Stimulated activated CD8-positive, alpha-beta memory T cell treated with anti-CD3 and anti-CD28 coated beads, Interleukin-7, amount 100 ng/mL, for 1 hour (primary cell): ENCODE data around the gene SDK2.
"Not testable (repeated sequence)": the region's sequence is repeated elsewhere in the genome, so short reads cannot be mapped to it uniquely, and the experiment has no call there.

Source experiments
- DNase-seq, 2 donors: peaks; one replicate each; pipeline ENCODE4 v3.0.0-alpha.2; 2020; ENCODE audit warnings: low read depth in 2 of 2

Gene SDK2

DNA sequence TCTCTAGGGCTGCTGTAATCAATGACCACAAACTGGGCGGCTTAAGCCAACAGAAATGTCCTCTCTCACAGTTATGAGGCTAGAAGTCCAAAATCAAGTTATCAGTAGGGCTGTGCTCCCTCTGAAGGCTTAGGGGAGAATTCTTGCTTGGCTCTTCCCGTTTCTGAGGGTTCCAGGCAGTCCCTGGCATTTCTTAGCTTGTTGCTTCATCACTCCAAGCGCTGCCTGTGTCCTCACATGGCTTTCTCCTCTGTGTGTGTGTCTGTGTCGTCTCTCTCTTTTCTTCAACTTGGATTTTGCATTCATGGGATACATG, 318.8 kb downstream of the SDK2 start:
- no peak for DNase-seq

DNA sequence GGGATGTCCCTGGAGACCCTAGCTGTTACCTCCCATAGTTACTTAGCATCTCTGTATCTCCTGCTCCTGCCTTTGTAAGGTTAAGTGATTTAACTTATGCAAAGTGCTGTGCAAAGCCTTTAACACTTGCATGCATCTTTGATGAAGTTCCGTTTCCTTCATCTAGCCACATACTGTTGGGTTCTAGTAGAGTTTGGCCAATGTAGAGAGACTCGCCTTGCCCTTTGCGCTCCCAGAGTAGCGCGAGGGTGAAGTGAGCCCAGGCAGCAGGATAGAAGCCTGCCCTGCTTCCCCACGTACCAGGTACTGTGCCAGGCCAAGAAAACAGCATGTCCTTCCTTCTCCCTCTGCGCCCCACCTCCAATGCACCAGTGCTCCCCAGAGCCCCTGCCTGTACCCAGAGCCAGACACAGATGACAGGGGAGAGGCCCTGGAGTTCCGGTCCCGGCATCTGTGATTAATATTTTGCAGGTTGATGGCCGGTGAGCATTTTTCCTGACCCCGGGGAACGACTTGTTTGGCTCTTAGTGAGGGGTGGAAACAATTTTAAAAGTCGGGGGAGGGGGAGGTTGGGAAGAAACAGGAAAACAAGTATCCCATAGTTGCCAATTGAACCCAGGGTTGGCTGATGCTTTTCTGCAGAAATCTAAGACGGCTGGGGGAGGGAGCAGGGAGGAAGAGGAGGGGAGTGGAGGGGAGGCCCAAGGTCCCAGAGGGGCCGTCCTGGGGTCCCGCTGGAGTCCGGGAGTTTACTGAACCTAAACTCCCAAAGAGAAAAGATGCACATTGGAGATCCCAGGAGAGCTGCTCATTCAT, 319.3 kb downstream of the SDK2 start:
- DNase-seq, result no peak

DNA sequence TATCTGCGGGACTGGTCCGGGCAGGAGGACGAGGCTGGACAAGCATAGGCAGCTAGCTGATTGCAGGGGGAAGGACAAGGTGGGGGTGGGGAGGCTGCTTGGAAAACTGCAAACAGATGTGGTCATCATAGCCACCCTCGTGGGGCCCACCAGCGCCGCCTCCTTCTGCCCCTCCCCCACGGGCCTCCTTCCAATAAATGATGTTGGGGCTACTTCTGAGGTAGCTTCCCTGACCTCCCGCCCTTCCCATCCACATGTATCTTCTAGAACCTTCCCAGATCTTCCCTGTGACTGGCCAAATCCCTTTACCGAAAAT, 320.1 kb downstream of the SDK2 start:
- no peak for DNase-seq

DNA sequence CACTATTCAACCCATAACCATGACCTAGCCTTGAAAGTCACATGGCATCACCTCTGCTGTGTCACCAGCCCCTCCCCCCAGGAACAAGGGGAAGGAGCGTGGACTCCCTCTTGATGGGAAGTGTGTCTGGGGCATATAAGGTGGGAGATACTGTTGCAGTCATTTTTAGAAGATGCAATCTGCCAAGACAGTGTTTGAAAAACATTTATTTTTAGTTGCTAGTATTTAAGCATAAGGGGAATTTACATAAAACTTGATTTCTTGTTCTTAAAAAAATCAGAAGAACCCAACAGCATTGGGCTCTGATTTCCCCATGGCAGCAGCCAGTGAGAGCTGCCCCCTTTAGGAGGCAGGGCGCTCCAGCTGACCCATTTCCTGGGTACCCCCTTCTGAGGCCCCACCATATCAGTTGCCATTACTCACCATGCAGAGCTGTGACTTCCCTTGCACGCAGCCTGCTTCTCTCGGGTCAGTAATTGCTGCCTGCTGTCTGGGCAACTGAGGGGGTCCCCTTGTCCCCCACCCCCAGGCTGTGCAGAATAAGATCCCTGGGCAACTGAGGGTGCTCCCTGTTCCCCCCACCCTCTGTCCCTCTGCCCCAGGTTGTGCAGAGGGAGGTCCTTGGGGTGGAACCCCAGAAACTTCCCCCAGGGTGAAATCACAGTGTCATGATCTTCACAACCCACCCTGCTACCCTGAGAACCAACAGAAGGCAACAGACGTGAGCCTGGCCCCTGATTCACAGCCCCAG, 320.7 kb downstream of the SDK2 start:
- no peak for DNase-seq

DNA sequence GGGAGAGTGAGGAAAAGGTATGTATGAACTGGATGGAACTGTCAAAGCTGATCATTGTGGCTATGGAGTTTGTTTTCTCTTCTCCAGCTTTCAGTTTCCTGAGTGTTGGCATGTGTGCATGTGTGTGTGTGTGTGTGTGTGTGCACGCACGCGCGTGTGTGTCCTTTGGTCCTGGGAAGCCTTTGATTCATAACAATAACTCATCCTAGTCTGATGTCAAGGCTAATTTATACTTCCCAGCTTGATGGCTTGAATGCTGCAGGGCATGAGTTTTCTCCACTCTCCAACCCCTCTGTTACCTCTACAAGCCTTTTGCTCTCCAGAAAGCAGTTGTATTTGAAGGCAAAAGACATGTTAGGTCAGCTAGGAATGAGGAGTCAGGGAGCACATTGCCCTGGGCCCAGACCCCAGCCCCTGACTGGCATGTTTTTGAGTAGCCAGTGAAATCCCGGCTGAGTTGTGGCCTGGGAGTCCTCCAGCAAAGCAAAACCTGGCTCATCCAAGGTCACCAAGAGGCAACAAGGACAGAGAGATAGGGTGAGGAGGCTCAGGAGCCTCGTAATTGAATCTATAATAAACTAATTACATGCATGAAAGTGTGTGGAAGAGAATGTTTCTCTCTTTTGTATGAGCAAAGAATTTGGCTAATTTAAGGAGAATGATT, 323.5 kb downstream of the SDK2 start:
- no peak for DNase-seq

DNA sequence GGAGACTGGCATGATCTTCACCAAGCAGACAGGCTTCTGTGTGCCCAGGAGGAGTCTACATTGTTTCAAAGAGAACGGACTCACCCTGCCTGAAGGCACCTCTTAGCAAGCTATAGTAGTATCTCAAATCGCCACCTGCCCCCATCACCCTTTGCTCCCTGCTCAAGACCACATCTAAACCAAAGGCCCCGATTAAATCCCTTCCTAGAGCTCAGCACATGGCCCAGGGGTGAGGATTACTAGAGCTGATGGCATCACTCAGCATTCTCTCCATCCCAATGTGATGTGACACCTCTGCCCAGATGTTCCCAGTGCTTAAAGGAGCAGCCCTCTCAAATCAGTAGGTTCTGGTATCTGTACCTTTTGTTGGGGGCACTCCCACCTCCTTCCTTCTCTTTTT, 324.5 kb downstream of the SDK2 start:
- no peak for DNase-seq

DNA sequence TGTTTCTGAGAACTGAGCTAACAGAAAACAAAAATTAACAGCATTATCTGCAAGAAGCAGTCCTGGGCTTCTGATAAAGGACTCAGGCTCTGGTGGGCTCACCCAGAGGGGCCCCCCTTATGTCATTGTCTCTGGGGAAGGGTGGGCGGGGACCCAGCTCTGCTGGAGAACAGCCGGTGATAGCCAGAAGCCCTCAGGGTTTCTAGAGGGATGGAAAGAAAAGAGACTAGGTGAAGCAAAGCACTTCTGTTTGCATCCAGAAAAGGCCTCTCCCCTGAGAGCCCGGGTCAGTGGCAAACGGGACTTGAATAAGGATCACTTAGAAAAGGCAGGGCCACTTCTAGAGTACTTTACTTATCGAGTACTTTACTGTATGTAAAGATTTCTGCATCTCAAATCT, 325.4 kb downstream of the SDK2 start:
- no peak for DNase-seq

DNA sequence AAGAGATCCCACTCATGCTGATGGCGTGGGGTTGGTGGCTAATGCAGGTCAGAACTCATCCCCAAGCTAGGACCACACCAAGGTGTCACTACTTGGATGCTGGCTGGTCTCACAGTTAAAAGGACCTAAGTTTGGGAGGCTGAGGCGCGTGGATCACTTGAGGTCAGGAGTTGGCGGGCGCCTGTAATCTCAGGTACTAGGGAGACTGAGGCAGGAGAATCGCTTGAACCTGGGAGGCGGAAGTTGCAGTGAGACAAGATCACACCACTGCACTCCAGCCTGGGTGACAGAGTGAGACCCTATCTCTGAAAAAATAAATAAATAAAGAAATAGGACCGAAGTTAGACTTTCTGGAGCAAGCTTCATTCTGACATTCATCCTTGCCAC, 325.8 kb downstream of the SDK2 start:
- DNase-seq, result no peak

DNA sequence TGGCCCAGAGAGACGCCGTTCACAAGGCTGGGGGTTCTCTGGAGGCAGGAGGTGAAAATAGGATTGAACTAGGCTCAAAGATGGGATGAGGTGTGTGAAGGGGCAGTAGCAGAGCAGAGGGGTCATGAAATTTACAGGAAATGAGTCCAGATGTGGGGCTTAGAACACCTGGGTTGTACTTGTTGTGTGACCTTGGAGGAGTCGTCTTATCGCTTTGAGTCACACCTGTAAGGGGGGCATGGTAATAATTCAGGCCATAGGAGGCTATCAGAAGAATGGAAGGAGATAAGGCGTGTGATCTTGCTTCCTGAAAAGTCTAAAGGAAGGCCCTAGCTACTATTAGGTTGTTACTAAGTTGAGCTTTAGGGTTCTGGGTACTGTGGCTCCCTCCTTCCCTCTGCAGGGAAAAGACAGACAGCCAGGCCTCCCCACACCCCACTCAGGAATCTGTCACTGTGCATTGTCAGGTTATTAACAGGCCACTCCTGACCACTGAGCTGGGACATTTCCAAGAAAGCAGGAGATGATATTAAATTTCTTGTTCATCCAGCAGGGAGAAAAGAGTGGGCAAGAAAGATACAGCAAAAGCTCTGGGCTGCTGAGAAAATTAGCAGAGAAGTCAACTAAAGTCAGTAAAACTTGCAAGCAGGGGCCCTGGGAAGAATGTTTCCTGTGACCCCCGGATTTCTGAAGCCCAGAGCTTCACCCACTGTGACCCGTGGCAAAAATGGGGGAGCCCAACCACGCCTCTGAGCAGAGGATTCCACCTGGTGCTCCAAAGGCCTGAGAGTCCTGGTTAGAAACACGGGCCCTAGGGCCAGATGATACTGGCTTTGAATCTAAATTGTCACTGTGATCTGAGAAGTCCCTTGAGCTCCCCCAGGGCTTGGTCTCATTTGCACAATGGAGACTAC, 326.5 kb downstream of the SDK2 start:
- no peak for DNase-seq

DNA sequence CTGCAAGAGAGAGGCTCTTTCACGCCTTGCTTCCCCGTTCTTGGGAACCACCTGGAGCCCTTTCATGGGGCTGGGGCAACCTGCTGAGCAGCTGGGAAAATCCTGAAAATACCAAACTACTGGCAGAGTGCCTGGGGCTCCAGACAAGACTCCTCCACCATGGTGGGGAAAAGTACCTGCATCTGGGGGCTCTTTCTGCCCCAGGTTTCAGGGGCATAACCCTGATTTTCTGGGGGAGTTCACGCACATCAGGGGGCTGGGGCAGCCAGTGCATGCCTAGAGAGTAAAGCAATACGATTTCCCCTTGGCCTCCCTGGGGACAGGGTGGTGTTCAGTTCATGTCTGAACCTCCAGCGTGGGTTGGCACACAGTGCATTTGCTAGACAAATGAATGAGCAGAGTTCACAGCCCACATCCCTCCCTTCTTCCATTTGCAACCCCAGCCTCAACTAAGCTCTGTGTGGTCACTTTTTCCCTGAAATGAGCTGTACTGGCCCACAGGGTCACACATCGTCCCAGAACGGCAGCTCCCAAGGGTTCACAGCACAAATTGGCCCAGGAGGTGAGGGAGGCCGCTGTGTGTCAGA, 327.2 kb downstream of the SDK2 start:
- no peak for DNase-seq

DNA sequence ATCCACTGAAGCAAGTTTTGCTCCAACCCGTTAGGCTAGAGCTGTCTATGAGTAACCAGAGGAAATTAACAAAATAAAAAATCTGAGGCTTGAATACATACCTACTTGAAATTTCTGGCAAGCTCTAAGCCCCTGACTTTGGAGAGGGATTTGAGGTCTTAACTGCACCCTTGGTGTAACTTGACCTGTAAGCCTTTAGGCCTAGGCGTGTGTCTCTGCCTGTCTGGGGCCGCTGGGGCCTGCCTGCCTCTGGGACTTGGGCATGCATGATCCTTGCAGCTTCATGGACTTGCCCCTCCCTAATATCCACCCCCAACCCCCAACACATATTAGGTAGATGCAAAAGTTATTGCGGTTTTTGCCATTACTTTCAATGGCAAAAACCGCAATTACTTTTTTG, 328.8 kb downstream of the SDK2 start:
- DNase-seq, result no peak

DNA sequence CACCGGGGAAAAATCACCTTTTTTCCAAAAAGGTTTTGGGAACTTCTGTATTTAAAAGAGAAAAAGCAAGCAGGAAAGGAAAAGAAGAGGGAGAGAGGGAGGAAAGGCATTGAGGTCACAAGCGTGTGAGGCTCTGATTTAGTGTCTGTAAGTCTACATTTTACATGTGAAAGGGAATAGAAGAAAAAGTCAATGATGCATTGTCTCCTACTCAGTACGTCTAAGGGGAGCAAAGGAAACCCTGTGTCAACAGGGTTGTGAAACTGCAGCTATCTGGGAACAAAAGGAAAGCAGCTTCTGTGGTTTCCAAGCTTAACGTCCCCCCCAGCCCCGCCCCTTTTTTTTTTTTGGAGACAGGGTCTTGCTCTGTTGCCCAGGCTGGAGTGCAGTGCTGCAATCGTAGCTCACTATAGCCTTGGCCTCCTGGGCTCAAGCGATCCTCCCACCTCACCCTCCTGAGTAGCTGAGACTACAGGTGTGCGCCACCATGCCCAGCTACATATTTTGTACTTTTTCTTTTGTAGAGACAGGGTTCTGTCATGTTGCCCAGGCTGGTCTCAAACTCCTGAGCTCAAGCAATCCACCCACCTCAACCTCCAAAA, 330.6 kb downstream of the SDK2 start:
- DNase-seq, result no peak

DNA sequence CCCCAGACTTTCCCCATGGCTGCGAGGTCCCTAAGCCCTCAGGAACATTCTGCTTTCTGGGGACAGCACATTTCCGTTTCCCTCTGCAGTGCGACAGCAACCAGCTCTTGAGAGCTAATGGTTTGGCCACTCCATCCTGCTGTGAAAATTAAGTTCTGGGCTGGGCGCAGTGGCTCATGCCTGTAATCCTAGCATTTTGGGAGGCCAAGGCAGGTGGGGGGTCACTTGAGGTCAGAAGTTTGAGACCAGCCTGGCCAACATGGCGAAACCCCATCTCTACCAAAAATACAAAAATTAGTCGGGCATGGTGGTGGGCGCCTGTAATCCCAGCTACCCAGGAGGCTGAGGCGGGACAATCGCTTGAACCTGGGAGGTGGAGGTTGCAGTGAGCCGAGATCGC, 331.4 kb downstream of the SDK2 start:
- not testable (repeated sequence) for DNase-seq

DNA sequence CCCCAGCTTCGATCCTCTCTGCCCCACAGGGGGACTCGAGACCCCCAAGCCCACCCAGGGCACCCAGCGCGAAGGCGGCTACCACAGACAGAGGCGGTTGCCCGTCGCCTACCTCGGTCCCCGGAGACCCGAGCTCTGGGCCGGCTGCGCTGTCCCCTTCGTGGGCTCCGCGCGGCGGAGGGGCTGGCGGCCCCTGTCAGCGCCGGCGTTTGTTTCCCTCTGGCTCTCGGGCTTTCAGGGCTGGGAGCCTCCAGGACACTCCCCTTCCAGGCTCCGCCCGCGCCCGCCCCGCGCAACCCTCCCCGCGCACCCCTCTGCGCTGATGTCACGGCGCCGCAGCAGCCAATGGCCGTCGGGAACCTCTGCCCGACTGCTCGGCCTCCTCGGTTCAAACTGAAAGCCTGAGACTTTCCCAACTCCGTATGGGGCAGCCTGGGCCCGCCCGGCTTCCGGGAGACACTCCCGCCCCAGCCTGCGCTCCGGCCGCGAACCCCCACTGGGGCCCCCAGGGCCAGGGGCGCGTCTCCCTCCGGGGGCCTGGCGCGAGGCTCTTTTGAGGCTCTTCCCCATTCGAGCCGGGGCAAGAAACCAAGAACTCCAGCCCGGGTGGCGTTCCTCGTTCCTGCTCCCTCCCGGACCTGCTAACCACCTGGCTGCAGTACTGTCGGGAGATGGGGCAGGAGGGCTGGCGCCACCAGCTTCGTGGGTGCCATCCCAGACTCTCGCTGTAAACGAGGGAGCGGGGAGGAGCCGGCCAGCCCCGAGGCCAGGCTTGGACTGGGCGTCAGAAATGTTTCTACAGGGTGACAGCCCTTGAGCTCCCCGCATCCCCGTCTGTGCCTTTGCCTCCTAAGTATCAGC, 332.2 kb downstream of the SDK2 start, which contains the start of gene CDC42EP4:
Gene CDC42EP4 (minus strand): TSS at position 221 of the 861 bp plus-strand sequence. CDS start 25,501 bp downstream, outside the sequence.
- DNase-seq, result peak; percentile 66 to 68

DNA sequence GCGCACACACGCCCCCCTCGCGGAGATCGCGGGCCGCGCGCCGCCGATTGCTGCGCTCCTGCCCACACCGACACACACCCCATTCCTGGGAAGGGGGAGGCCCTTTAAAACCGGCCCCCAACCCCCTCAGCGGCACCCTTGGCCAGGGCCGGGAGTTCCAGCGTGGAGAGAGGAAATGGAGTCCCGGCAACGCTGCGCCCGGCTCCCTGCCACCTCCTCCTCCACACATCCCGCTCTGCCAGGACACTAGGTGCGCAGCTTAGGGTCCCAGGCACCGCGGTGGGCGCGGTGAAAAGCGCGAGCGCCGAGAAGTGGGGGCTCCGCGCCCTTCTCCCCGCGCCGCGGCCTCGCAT, 332.8 kb downstream of the SDK2 start:
- DNase-seq, result no peak

DNA sequence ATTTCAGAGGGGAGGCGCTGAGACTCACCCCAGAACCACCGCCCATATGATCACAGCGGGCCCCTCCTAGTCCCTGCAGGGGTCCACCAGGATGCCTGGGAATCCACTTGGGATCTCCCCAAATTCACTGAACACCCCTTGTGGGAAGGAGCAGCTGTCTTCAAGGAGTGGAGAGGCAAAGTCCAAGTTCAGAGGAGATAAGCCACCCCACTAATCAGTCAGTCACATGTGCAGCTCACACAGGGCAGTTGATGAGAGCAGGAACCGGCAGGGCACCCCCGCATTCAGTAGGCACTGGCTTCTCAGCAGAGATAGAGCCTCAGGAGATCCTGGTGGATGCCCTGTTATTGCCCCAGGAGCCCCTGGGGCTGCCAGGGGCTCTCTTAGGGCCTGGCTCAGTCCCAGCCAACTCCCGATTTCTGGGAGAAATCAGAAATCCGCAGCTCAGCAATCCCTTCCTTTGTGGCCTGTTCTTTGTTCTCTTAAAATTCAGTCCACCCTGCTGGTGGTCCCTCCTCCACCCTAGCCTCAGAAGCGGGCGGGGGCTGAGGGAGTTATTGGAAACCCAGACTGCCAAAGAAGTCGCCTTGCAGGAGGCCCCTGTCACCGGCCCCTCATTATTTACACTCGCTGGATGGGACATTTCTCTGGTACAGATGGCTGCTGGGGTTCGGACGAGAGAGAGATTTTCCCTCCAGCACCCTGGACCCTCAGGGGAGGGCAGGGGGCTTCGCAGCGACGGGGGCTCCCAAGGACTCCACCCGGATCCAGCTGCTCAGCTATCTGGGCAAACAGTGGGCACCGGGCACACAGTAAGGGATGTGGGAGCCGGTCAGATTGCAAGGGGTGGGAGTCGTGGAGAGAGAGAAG, 334.3 kb downstream of the SDK2 start:
- no peak for DNase-seq

DNA sequence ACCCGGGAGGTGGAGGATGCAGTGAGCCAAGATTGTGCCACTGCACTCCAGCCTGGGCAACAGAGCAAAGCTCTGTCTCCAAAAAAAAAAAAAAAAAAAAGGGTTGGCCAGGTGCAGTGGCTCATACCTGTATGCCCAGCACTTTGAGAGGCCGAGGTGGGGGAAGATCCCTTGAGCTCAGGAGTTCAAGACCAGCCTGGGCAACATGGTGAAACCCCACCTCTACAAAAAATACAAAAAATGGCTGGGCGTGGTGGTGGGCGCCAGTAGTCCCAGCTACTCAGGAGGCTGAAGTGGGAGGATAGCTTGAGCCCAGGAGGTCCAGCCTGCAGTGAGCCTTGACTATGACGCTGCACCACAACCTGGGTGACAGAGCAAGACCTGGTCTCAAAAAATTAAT, 335.3 kb downstream of the SDK2 start:
- DNase-seq, result not testable (repeated sequence)

DNA sequence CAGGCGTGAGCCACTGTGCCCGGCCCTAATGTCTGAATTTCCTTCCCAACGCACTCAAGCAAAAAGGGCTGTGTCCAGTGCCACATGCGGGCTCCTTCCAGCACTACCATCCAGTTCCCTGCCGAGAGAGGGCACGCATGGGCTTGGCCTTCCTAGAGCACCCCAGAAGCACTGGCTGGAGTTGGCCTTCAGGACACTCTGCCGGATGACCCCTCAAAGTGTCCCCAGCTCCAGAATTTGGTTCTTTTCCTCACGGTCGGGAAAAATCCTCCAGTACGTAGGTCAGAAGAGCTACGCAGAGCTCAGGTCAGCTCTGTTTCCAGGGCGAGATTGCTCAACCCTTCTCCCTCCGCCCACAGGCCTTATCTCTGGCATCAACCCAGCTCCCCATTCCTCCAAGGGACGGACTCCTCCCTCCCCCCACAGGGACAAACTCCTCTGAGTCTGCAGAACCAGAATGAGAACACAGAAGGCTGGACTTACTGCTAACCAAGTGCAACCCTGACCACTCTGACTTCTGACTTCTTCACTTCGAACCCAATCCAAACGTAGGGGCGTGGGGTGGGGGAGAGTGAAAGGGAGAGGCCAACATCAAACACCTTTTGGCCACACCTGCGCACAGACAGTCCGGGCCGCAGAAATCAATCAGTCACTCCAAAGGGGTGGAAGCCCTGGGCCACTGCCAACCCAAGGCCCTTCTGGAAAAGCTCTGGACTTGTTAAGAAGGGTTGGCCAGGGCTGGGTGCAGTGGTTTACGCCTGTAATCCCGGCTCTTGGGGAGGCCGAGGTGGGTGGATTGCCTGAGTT, 336.0 kb downstream of the SDK2 start:
- DNase-seq, result no peak
